Activated CD4-positive, alpha-beta T cell treated with anti-CD3 and anti-CD28 coated beads, Interleukin-2, amount 50 U/mL, for 1 hour (primary cell): ENCODE data around the gene CSTB.
A peak's percentile ranks its signal among the peaks of the same experiment; 100 is the strongest.

Experiments
- DNase-seq: peaks from one replicate; pipeline ENCODE4 v3.0.0-alpha.2; 2020

The CSTB gene

DNA sequence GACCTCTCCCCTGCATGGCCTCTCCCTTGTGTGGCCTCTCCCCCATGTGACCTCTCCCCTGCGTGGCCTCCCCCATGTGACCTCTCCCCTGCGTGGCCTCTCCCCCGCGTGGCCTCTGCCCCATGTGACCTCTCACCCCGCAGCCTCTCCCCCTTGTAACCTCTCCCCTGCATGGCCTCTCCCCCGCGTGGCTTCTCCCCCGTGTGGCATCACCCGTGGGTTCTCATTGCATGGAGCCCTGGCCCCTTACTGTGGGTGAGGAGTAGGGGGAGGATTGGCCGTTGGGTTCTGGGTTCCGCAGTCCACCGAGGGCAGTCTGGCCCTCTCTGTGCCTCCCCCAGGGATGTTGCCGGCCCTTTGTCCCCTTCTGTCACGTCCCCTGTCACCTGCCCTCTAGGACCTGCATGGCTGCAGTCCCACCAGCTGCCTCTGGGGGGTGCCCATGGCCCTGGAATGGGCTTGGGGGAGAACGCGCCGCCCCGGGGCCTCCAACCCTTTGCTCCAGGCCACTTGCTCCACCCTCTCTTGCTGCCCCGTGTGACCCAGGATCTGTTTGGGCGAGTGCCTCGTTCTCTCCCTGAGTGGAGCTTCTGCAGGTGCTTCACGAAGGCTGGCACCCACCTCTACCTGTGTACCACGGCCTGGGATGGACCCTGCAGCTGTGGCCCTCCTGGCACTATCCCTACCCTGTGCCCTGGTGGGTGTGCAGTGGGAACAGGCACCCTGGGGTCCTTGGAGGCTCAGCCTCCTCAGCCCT, 34.6 kb upstream of the CSTB start:
- DNase-seq, result peak; percentile 90

DNA sequence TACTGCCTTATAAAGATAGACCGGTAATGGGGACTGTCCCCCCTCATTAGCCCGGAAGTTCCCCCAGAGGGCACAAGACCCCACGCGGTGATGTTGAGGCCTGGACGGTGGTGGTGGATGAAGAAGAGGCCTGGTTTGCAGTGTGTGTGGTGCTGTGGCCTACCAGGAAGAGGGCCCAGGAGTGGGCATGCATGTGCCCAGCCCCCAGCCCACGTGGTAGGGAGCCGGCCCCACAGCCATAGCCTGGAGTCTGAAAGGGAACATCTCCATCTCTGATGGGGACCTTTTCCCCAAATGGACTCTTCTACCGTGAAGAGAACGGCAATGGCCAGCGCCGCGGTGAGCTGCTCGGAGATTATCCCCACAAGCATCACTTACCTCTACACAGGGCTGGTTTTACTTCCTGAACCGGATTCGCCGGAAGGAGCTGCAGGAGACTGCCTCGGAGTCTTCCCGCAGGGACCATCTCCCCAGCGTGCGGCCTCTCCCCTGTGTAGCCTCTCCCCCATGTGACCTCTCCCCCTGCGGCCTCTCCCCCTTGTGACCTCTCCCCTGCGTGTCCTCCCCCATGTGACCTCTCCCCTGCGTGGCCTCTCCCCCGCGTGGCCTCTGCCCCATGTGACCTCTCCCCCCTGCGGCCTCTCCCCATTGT, 33.9 kb upstream of the CSTB start:
- DNase-seq, result no peak

DNA sequence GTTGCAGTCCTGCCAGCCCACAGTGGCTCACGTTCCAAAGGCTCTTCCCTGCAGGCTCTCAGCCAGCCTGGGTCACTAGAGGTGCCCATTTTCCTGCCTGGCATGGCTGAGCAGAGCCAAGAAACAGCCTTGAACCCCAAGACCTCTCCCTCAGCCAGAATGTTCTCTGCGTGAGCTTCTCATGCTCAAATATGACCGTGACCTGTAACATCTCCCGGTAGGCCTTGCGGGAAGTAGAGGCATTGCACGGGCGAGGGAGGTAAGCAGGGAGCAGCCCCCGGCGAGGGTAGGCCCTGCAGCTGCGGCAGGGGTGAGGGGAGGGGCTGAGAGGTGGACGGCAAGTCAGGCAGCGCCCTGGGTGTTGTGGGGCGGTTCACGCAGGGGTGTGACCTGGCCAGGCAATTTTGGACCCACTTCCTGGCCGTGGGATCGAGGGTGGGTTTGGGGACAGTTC, 33.3 kb upstream of the CSTB start:
- DNase-seq, result no peak

DNA sequence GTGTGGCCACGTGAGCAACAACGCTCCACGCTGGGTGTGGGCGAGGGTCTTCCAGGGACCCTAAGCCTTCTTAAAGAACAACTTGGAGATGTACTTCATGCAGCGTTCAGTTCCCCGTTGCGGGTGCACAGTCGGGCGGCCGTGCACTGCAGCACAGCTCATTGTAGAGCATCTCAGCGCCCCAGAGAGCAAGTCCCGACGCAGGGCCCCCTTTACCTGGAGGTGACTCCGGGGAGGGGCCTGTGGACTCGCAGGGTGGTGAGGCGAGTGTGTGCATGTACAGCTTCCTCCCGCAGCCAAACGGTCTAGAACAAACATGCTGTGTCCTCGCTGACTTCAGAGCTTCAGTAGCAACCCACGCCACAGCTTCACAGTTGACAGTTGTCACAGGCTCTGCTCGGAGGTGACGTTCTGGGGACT, 32.7 kb upstream of the CSTB start:
- DNase-seq, result no peak

DNA sequence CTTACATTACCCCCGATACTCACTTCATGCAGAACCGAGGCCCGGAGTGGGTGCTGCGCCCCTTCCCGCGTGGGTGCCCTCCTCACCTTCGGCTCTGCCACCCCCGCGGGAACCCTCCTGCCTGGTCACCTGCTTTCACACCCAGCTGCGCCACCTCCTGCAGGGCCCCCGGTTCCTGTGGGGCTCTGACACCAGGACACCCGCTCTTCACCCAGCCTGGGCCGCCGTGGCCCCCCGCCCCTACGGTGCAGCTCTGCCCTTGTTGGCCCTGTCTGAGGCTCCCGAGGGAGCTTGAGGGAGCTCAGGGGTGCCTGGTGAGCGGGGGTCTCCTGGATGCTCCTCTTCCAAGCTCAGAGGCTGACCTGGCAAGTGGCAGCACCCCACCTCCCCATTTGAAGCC, 32.3 kb upstream of the CSTB start:
- DNase-seq, result no peak

DNA sequence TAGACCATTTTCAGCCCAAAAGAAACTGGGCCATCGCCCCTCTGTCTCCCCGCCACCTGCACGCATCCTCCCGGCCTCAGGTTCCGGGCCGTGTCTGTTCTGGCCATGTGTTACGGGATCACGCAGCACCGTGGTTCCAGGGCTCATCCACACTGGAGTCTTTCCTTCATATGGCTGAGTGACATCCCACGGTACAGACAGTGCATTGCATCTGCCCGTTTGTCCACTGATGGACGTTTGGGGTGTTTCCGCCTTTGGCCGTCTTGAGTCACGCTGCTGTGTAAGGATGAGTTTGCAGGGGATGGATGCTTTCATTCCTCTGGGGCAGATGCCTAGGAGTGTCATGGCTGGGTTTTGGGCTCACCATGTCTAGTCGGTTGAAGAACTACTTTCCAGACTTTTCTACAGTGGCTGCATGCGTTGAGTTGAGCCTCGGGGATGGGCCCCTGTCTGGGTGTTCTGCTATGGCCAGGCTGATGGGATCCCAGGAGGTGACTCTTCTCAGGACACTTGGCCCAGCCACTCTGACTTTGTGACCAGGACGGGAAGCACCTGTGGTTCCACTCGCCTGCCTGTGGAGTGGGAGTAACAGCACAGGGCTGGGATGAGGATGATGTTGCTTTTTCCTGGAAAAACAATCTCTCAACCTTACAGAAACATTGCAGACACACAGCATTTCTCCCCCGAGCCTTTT, 30.1 kb upstream of the CSTB start:
- no peak for DNase-seq

DNA sequence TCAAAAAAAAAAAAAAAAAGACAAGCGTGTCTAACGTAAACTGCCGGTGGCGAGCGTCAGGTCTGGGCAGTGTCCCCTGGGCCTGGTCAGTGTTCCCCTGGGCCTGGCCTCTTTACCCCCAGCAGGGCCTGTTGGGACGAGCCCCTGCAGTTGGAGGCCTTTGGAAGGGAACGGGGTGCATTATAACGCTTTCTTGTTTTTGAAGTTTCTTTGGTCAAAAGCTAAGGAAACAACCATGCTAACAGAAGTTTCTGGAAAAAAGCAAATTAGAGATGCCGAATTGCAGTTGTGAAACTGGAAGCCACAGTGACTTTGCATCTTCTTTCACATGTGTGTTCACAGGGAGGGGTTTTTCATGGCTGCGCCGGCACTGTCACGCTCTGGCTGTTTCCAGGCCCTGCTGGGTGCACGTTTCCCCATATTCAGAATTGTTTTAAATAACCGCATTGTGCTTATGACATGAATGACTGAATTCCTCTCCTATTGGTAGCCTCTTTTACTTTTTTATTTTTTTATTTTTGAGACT, 29.2 kb upstream of the CSTB start:
- DNase-seq, result no peak

DNA sequence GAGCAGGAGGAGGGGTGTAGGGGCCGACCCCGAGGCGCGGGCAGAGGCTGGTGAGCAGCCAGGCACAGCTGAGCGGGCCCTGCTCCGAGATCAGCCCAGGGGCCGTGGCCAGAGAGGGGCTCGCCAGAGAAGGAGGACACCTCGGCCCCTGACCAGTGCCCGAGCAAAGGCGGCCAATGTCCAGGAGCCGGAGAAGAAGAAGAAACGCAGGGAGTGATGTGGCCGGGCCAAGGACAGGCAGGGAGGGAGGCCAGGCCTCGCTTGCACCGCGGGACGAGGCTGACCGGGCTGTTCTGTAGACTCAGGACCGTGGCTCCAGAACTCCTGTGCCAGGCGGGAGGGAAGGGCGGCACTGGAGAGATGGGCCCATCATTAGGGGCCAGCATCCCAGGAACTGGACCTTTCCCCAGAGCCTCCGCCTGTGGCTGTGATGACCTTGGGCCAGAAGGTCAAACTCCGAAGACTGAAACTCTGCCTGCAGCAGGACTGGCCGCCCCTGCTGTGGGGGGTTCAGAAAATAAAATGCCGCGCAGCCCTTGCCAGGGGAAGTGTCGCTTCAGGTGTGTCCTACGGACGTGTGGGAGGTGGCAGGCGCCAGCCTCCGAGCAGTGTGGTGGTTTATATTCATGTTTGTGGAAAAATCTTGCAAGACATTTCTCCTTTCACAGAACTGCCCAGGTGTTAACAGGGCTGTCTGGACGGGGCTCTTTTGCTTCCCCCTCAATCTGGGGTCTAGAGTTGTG, 27.6 kb upstream of the CSTB start:
- DNase-seq, result no peak

DNA sequence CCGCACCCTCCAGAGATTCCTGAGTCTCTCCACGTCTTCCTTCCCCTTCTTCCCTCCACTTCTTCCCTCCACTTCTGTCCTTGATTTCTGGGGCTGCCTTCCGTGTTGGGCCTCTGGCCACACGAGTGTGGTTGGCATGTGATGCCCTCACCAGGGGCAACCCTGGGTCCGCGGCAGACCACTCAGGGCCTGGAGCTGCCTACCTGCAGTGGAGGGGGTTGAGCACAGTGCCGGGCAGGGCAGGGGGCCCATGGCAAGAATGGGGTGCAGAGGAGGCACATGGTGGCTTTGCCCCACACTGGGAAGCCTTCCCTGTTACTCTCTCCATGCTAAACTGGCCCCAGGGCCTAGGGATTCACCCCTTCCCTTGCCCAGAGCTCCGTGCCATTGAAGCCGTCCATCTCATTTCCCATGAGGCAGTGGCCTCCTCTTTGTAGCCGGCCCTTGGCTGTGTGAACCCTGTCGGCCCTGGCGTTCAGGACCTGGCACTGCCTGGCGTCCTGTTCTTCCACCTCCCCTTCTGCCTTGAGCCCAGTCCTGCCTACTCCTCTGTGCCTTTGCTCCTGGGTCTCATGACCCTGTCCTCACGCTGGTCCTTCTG, 26.7 kb upstream of the CSTB start:
- DNase-seq, result no peak

DNA sequence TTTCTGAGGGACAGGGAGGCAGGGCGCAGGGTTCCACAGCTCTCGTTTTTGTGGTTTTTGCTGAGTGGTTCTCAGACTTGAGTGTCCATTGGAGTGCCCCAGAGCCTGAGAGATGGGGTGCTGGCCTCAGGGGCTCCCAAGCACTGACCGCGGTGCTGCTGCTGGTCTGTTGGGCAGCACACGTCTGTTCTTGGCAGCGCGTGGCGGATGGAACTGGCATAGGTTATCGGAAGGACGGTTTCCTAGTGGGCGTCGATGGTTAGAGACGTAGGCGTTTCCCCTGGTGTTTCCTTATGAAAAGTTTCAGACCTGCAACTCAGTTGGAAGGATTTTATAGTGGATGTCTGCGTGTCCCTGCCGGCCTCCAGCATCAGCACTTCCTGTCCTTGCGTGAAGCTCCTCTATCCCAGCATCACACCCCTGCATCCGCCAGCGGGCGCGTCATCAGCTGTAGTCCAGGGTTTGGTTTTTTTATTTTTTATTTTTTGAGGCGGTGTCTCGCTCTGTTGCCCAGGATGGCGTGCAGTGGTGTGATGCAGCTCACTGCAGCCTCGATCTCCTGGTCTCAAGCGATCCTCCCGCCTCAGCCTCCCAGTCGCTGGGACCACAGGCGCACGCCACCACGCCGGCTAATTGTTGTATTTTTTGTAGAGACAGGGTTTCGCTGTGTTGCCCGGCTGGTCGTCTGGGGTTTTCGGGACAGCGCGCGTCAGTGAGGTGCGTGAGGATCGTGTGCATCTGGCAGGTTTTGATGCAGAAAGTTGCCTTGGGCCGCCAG, 25.1 kb upstream of the CSTB start:
- DNase-seq, result no peak

DNA sequence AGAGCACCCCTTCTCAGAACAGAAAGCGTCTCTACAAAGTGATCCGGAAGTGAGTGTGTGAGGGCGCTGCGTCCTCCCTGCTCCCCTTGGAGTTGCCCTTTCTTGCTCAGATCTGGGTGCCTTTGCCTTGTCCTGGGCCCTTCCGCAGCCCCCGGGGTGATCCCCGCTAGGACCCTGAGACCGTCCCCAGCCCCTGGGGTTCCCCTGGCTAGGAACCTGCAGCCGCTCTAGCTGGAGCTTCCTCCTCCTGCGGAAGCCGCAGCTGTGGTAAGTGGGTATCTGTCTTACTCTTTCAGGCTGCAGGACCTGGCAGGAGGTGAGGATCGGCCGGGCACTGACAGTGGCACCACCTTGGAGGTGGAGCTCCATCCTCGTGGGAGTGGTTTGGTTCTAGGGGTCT, 24.5 kb upstream of the CSTB start:
- DNase-seq, result no peak

DNA sequence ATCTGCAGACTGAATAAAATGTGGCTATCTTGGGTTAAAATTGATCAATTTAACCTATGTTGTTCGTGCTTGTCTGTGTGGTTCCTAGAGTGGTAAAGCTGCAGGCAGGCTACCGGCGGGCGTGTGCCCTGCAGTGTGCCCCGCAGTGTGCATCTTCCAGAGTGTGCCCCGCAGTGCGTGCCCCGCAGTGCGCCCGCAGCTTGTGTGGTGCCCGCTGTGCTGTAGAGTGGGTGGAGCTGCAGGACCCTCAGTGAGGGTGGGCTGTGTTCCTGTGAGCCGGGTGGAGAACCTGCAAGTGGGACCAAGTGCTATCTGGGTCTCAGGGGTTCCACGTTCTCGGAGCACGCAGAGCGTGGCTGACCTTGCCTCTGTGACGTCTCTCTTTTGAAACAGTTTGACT, 24.0 kb upstream of the CSTB start:
- DNase-seq, result no peak

DNA sequence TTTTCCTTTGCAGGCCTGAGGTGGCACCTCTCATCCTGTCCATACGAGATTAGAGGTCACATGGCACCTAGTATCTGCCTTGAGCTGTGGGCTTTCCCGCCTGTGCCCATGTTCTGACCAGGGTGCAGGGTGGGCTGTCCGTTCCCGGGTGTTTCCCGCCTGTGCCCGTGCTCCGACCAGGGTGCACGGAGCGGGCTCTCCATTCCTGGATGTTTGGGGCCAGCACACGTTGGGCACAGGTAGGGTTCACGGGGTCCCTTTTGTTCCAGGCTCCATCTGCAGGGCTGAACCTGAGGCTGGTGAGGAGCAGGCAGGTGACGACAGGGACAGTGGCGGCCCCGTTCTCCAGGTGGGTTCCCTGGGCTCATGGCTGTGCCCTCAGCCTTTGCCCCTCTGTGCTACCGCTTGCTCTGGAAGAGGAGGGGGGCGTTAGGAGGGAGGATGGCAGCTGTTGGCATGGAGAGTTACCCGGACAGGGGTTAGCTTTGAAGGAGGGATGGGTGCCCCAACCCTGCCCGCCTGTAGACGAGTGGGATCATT, 23.3 kb upstream of the CSTB start:
- DNase-seq, result no peak

DNA sequence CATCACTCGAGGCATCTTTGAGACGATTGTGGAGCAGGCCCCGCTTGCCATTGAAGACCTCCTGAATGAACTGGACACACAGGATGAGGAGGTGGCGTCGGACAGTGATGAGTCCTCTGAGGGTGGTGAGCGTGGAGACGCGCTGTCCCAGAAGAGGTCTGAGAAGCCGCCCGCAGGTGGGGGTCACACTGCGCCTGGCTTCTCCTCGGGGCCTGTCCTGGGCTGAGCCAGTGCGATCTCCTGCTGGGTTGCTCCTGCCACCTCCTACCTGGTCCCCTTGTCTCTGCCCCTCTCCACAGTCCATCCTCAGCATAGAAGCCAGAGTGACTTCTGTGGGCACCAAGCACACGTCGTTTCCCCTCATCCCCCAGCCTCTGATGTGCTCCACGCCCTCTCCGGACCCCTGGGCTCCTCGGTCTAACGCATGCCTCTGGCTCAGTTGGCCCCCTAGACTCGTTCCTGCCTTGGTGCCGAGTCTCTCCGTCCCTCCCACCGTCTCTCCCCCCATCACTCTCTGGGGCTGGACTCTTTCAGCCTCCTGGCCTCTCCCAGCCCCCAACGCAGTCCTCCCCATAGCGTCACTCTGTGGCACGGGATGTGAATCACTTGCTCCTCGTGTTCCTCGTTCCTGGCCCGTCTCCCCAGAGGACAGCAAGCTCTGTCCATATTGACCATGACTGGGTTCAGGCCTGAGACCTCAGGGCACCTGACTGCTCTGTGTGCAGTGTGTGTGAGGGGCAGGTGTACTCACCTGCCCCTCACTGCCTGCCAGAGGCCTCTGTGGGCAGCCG, 22.0 kb upstream of the CSTB start:
- no peak for DNase-seq

DNA sequence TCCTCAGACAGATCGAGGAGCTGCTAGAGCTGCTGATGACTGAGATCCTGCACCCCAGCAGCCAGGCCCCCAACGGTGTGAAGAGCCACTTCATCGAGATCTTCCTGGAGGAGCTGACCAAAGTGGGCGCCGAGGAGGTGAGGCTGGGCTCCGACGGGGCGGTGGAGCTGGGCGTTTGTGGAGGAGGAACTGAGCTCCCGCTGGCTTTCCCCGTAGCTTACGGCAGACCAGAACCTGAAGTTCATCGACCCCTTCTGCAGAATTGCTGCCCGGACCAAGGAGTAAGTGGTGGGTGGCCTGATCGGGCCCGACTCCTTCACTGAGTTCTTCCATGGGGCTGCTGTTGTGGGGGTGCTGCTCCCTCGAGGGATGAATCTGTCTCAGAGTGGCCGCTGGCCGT, 21.3 kb upstream of the CSTB start:
- DNase-seq, result no peak

DNA sequence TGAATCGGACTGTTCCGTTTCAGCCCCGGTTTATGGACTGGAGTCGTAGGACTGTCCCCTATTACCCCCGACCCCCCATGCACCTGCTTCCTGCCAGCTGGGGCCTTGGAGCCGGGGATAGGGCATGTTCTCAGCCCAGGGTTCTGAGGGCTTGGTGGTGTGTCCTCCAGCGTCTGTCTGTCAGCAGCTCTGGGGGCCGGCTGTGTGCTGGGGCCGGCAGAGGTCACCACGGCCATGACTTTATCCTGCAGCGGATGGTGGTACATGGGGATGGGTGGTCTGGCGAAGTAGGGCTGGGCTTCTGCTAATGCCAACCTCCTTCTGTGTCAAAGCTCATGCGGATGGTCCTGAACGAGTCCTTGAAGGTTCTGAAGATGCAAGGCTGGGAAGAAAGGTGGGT, 18.7 kb upstream of the CSTB start:
- DNase-seq, result no peak

DNA sequence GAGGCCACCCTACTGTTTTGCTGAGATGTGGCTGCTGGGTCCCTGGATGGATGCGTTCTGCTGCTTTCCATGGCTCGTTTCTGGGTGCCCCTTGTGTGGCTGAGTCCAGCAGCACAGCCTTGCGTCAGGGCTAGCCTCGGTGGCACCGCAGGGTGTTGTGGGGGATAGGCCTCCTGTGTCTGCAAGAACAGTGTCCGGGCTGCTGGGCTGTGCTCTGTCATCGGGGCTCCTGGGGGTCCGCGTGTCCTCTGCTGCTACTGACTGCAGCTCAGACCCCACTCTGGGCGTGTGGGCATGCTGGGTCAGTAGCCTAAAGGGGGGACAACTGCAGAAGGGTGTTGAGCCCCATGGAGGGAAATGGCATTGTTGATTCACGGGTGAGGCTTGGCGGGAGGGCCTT, 18.2 kb upstream of the CSTB start:
- DNase-seq, result no peak

DNA sequence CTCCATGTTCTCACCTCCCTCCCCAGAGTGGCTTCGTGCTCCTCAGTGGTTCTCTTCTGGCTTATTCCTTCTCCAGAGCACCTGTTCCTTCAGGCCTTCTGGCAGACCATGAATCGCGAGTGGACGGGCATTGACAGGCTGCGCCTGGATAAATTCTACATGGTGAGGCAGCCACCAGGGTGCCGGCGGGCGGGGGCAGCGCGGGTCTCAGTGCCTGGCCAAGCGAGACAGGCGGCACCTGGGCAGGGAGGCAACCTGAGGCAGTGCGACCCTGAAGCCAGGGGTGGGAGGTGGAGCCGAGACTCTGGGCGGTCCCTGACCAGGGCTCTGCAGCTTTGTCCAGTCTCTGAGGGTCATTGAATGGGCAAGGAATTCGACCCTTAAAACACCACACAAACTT, 17.1 kb upstream of the CSTB start:
- DNase-seq, result no peak

DNA sequence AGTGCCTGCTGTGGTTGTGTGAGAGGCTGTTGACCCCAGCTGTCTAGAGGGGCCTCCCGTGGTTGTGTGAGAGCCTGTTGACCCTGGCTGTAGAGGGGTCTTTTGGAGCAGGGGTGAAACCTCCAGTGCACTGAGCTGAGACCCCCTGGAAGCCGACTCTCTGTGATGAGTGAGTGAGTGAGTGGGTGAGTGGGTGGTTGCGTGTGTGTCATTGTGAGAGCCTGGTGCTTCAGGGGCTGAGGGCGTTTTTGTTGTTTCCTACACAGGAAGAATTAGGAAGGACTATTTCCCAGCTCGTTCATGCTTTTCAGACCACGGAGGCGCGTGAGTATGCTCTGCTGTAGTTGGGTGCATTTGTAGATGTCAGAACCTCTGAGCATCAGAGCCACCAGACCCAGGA, 16.3 kb upstream of the CSTB start:
- DNase-seq, result no peak

DNA sequence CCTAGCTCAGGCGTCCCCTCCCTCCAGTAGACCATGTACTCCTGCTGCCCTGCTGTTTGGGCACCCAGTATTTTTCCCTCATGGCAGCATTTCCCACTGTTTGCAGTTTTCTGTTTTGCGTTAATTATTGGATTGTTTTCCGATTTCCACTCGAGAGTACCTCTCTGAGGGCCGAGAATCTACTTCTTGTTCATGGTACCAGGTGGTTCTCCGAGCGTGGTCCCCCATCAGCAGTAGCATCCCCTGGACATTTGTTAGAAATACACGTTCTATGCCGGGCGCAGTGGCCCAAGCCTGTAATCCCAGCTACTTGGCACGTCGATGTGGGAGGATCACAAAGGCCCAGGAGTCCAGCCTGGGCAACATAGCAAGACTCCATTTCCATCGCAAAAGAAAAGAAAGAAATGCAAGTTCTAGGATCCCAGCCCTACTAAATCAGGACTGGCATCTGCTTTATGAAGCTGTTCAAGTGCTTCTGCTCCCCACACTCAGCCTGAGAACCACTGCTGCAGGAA, 14.0 kb upstream of the CSTB start:
- no peak for DNase-seq
